ENCODE results near the gene CCDC9B.
A peak's percentile ranks its signal among the peaks of the same experiment; 100 is the strongest.

Gene CCDC9B

GRCh38 chr15:40338921-40339620 is 1.7 kb downstream of the CCDC9B start:
- no peak for TF ChIP-seq CTCF (IDR thresholded peaks at IDR 0.05)
- peak overlapping the region; percentile 91 to 98 for H3K27ac ChIP-seq
- DNase-seq (ENCODE audit: low spot score), result peak; percentile 84
- peak overlapping the region; percentile 60 for H3K4me3 ChIP-seq

- peak; percentile 83 for DNase-seq (ENCODE audit: low spot score)
- TF ChIP-seq CTCF (IDR thresholded peaks at IDR 0.05), result peak; percentile 31
- Histone ChIP-seq H3K4me3 (peak overlapping the region; percentile 60), H3K27ac (peak overlapping the region; percentile 91 to 98)
Measured at GRCh38 chr15:40338041-40338657, 2.6 kb downstream of the CCDC9B start.

- no peak for TF ChIP-seq CTCF (IDR thresholded peaks at IDR 0.05)
- DNase-seq (ENCODE audit: low spot score), result no peak
- peak overlapping the region; percentile 60 for H3K4me3 ChIP-seq
- H3K27ac ChIP-seq, result peak overlapping the region; percentile 91 to 98
Measured at GRCh38 chr15:40337597-40337996, 3.1 kb downstream of the CCDC9B start.

- no peak for TF ChIP-seq CTCF (IDR thresholded peaks at IDR 0.05)
- peak overlapping the region; percentile 91 to 98 for H3K27ac ChIP-seq
- no peak for DNase-seq (ENCODE audit: low spot score)
- no peak overlapping the region for H3K4me3 ChIP-seq
Measured at GRCh38 chr15:40336744-40337122, 4.0 kb downstream of the CCDC9B start.

GRCh38 chr15:40335938-40336743 is 4.6 kb downstream of the CCDC9B start:
- no peak for TF ChIP-seq CTCF (IDR thresholded peaks at IDR 0.05)
- Histone ChIP-seq H3K27ac (peak overlapping the region; percentile 91 to 98), H3K4me3 (peak overlapping the region; percentile 5)
- DNase-seq (ENCODE audit: low spot score), result no peak

GRCh38 chr15:40334941-40335795 is 5.6 kb downstream of the CCDC9B start:
- no peak overlapping the region for H3K4me3 ChIP-seq
- no peak for DNase-seq (ENCODE audit: low spot score)
- no peak for TF ChIP-seq CTCF (IDR thresholded peaks at IDR 0.05)
- H3K27ac ChIP-seq, result peak overlapping the region; percentile 91 to 98

Measured in coronary artery (tissue), 2 donors.